Cardiac muscle cell (in vitro differentiated cells and primary cell): ENCODE data around the gene CPNE4. TPM values are rescaled to one million over a fixed set of nuclear protein-coding genes. Genes with fewer than 3 reads are reported as not detected.

Experiments used
- DNase-seq, 2 donors: peaks; one replicate each; pipeline versions ENCODE4 v3.0.0 to v3.0.0-alpha.2; 2010 to 2017; ENCODE audit warnings: low read depth in 1 of 2, low spot score in 1 of 2
- H3K27ac ChIP-seq: fragments of 200-600 bp; sonication (generic); 2 replicates; pipeline ENCODE4 v1.5.1; 2016
- H3K27me3 ChIP-seq: fragments of 200-600 bp; sonication (generic); 2 replicates; pipeline ENCODE4 v1.6.0; 2016; ENCODE audit warnings: control low read depth
- H3K36me3 ChIP-seq: fragments of 200-600 bp; sonication (generic); 2 replicates; pipeline ENCODE4 v1.5.1; 2016; ENCODE audit warnings: control low read depth
- H3K4me1 ChIP-seq: fragments of 200-600 bp; sonication (generic); 2 replicates; pipeline ENCODE4 v1.8.1; 2017; ENCODE audit warnings: low read depth, mild to moderate bottlenecking, mixed run types
- H3K4me3 ChIP-seq: fragments of 200-600 bp; sonication (generic); 2 replicates; pipeline ENCODE4 v1.5.1; 2016; ENCODE audit warnings: mild to moderate bottlenecking
- H3K9me3 ChIP-seq: fragments of 200-600 bp; sonication (generic); 2 replicates; pipeline ENCODE4 v1.5.1; 2017; ENCODE audit warnings: low read depth, mild to moderate bottlenecking, control low read depth
- CTCF ChIP-seq: IDR thresholded peaks from 2 replicates; pipeline ENCODE4 v1.5.1; 2012; ENCODE audit warnings: low read depth, mild to moderate bottlenecking, low read length
- polyA plus RNA-seq: library from polyadenylated mRNA; unstranded; fragments of >200 nt; fragmentation: Nextera tagmentation; extraction: Ambion mirVana; gene quantifications from 2 replicates; pipeline ENCODE4 v1.2.1, GENCODE V29; 2016
- total RNA-seq: library from RNA; depleted of rRNA; stranded (reverse); fragments of >200 nt; gene quantifications from 2 replicates; pipeline ENCODE4 v1.2.3, GENCODE V29; 2016

The CPNE4 gene
- total and polyA plus RNA-seq, 2 experiments from 2014 or later = 3.3 to 7.6 TPM

- H3K9me3 ChIP-seq = no peaks in the 10 kb centered on the region
- DNase-seq = no peak
- no peak for TF ChIP-seq CTCF
- no peak overlapping the region for H3K4me3 ChIP-seq
- no peak overlapping the region for H3K27ac ChIP-seq
- no peaks in the 10 kb centered on the region for H3K36me3 ChIP-seq
- H3K4me1 ChIP-seq = no peaks in the 10 kb centered on the region
- H3K27me3 ChIP-seq = no peaks in the 10 kb centered on the region
These were observed 318.8 kb downstream of the CPNE4 start for GRCh38 chr3:131716007-131716406.

- Histone ChIP-seq H3K9me3 (no peaks in the 10 kb centered on the region), H3K27me3 (no peaks in the 10 kb centered on the region), H3K4me1 (no peaks in the 10 kb centered on the region), H3K27ac (no peak overlapping the region), H3K36me3 (no peaks in the 10 kb centered on the region), H3K4me3 (no peak overlapping the region)
- DNase-seq = no peak
- no peak for TF ChIP-seq CTCF
These were observed 320.1 kb downstream of the CPNE4 start for GRCh38 chr3:131714585-131715220.

GRCh38 chr3:131713416-131714123 lies 321.2 kb downstream of the CPNE4 start:
- no peak overlapping the region for H3K27ac ChIP-seq
- H3K4me1 ChIP-seq = no peaks in the 10 kb centered on the region
- H3K9me3 ChIP-seq = no peaks in the 10 kb centered on the region
- no peak for TF ChIP-seq CTCF
- no peak for DNase-seq
- no peak overlapping the region for H3K4me3 ChIP-seq
- no peaks in the 10 kb centered on the region for H3K36me3 ChIP-seq
- H3K27me3 ChIP-seq = no peaks in the 10 kb centered on the region

GRCh38 chr3:131712662-131713061 lies 322.2 kb downstream of the CPNE4 start:
- TF ChIP-seq CTCF = no peak
- H3K36me3 ChIP-seq = no peaks in the 10 kb centered on the region
- H3K9me3 ChIP-seq = no peaks in the 10 kb centered on the region
- no peak overlapping the region for H3K4me3 ChIP-seq
- H3K27ac ChIP-seq = no peak overlapping the region
- no peaks in the 10 kb centered on the region for H3K4me1 ChIP-seq
- DNase-seq = no peak
- H3K27me3 ChIP-seq = no peaks in the 10 kb centered on the region

GRCh38 chr3:131711114-131711768 lies 323.6 kb downstream of the CPNE4 start:
- Histone ChIP-seq H3K9me3 (no peaks in the 10 kb centered on the region), H3K36me3 (no peaks in the 10 kb centered on the region), H3K27me3 (no peaks in the 10 kb centered on the region), H3K27ac (no peak overlapping the region), H3K4me1 (no peaks in the 10 kb centered on the region), H3K4me3 (no peak overlapping the region)
- no peak for DNase-seq
- no peak for TF ChIP-seq CTCF
